Kidney epithelial cell (primary cell): ENCODE measurements around the gene ABT1. TPM values are rescaled to one million over a fixed set of nuclear protein-coding genes. Genes with fewer than 3 reads are reported as not detected.

Source experiments
- DNase-seq: peaks from one replicate; pipeline ENCODE4 v3.0.0-alpha.2; 2010; ENCODE audit warnings: low read depth
- H3K27me3 ChIP-seq: 2 replicates; pipeline ENCODE4 v1.6.0; 2011; ENCODE audit warnings: low read length; ENCODE audit not compliant: control insufficient read depth, insufficient read depth
- H3K36me3 ChIP-seq: 2 replicates; pipeline ENCODE4 v1.5.1; 2011; ENCODE audit warnings: low read length; ENCODE audit not compliant: control insufficient read depth, insufficient read depth
- H3K4me3 ChIP-seq: 2 replicates; pipeline ENCODE4 v1.5.1; 2011; ENCODE audit warnings: low read depth, mild to moderate bottlenecking, control low read depth, low read length
- total RNA-seq: library from RNA; depleted of rRNA; stranded (reverse); fragments of >200 nt; gene quantifications from 2 replicates; pipeline ENCODE4 v1.2.3, GENCODE V29; 2015
- TF ChIP-seq, protein P1 (sequence below): IDR thresholded peaks from 2 replicates; pipeline ENCODE4 v1.5.1; 2011; ENCODE audit warnings: mild to moderate bottlenecking, moderate library complexity, low read length, control low read depth, inconsistent platforms; ENCODE audit not compliant: insufficient read depth, poor library complexity, severe bottlenecking

ABT1 gene
- total RNA-seq, 1 donor from 2014 or later: 20.7 TPM

DNA sequence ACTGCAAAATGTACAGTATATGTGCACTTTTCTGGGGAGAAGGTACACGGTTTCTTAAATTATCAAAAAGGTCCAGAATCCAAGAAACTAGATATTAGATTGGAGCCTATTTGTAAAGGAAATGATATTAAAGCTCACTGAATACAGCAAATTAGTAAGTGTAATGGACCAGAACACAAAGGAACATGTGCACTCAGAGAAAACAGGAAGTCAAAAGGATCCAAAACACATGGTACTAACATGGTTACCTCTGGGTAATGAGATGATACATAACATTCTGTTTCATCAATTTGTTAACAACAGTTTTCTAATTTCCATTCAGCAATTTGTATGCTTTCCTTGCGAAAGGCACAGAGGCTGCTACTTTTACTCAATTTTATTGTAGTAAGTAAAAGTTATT is 44.1 kb downstream of the ABT1 start:
- H3K36me3 ChIP-seq: peaks cover 1% of the 10 kb centered on the region
- H3K27me3 ChIP-seq: no peaks in the 10 kb centered on the region
- TF ChIP-seq, protein P1, sequence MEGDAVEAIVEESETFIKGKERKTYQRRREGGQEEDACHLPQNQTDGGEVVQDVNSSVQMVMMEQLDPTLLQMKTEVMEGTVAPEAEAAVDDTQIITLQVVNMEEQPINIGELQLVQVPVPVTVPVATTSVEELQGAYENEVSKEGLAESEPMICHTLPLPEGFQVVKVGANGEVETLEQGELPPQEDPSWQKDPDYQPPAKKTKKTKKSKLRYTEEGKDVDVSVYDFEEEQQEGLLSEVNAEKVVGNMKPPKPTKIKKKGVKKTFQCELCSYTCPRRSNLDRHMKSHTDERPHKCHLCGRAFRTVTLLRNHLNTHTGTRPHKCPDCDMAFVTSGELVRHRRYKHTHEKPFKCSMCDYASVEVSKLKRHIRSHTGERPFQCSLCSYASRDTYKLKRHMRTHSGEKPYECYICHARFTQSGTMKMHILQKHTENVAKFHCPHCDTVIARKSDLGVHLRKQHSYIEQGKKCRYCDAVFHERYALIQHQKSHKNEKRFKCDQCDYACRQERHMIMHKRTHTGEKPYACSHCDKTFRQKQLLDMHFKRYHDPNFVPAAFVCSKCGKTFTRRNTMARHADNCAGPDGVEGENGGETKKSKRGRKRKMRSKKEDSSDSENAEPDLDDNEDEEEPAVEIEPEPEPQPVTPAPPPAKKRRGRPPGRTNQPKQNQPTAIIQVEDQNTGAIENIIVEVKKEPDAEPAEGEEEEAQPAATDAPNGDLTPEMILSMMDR: no peak
- no peak for DNase-seq
- no peak overlapping the region for H3K4me3 ChIP-seq

GRCh38 chr6:26646074-26646473 is 49.3 kb downstream of the ABT1 start:
- TF ChIP-seq, protein P1: no peak
- Histone ChIP-seq H3K27me3 (no peaks in the 10 kb centered on the region), H3K4me3 (no peak overlapping the region), H3K36me3 (no peaks in the 10 kb centered on the region)
- no peak for DNase-seq

Other genes starting within 250 kb of the ABT1 start
- gene BTN3A2, start 231.8 kb upstream of the ABT1 start, total RNA-seq: 8.0 and 22.3 TPM in 2 replicates
- 12.7 and 14.6 TPM in 2 replicates for gene BTN2A2, start 213.8 kb upstream of the ABT1 start, total RNA-seq
- 10.5 and 11.7 TPM in 2 replicates for gene BTN3A1, start 194.7 kb upstream of the ABT1 start, total RNA-seq
- 3.3 and 8.0 TPM in 2 replicates for gene BTN3A3, start 156.4 kb upstream of the ABT1 start, total RNA-seq
- 11.8 and 17.5 TPM in 2 replicates for gene BTN2A1, start 139.0 kb upstream of the ABT1 start, total RNA-seq
- not detected in 2 replicates for gene BTN1A1, start 96.7 kb upstream of the ABT1 start, total RNA-seq
- gene HMGN4, start 58.6 kb upstream of the ABT1 start, total RNA-seq: 78.1 and 88.5 TPM in 2 replicates
- 17.8 and 22.7 TPM in 2 replicates for gene ZNF322, start 62.8 kb downstream of the ABT1 start, total RNA-seq